Testis (tissue), 2 donors: ENCODE measurements around the gene GLS.

Experiments
- POLR2A ChIP-seq: fragments of 450-650 bp; IDR thresholded peaks from one replicate; pipeline ENCODE4 v1.6.1; 2017; ENCODE audit warnings: antibody characterized with exemption, mild to moderate bottlenecking, moderate library complexity
- TF ChIP-seq, protein P1 (sequence below), 3 experiments: fragments of 450-650 bp in 2 of 3; fragments of 200-600 bp in 1 of 3; sonication (generic) in 1 of 3; IDR thresholded peaks; one replicate each; pipeline ENCODE4 v1.5.1; 2016 to 2019; ENCODE audit warnings: antibody characterized with exemption in 3 of 3, mild to moderate bottlenecking in 2 of 3, moderate library complexity in 1 of 3

DNA sequence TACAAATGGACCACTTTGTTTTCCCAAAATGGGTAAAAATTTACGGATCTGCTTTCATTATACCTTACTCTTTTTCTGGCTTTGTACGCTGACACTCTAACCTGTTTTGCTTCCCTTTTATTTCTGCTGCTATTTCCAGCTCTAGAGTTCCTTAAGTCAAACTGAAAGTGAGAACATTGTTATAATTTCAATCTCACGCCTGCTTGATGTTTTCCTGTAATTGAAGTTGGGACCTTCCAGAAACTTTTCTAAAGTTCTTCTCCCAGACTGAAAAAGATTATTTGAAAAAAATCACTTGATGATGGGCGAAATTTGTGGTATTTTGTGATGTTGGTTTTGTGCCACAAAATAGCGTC, 1.8 kb downstream of the GLS start:
- TF ChIP-seq, protein P1, sequence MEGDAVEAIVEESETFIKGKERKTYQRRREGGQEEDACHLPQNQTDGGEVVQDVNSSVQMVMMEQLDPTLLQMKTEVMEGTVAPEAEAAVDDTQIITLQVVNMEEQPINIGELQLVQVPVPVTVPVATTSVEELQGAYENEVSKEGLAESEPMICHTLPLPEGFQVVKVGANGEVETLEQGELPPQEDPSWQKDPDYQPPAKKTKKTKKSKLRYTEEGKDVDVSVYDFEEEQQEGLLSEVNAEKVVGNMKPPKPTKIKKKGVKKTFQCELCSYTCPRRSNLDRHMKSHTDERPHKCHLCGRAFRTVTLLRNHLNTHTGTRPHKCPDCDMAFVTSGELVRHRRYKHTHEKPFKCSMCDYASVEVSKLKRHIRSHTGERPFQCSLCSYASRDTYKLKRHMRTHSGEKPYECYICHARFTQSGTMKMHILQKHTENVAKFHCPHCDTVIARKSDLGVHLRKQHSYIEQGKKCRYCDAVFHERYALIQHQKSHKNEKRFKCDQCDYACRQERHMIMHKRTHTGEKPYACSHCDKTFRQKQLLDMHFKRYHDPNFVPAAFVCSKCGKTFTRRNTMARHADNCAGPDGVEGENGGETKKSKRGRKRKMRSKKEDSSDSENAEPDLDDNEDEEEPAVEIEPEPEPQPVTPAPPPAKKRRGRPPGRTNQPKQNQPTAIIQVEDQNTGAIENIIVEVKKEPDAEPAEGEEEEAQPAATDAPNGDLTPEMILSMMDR (IDR thresholded peaks at IDR 0.05), result no peak
- TF ChIP-seq POLR2A, result no peak
